ENCODE measurements around the gene CFAP410.

The CFAP410 gene

GRCh38 chr21:44338971-44339910 is at the start of gene CFAP410:
CFAP410 (minus strand) TSS chr21:44339390; CDS start chr21:44339194, 196 bp downstream.
- Mint-ChIP-seq H3K36me3 (peaks cover 13% of the 10 kb centered on the region), H3K9me3 (no peaks in the 10 kb centered on the region), H3K27me3 (no peaks in the 10 kb centered on the region), H3K4me1 (peaks cover 35% of the 10 kb centered on the region), H3K27ac (peak within 1 kb of the TSS; percentile 100), H3K4me3 (peak within 1 kb of the TSS; percentile 97)
- peak; percentile 96 for ATAC-seq

GRCh38 chr21:44384968-44385367 is 45.8 kb upstream of the CFAP410 start:
- no peak overlapping the region for H3K4me3 Mint-ChIP-seq
- peaks cover 20% of the 10 kb centered on the region for H3K9me3 Mint-ChIP-seq
- H3K36me3 Mint-ChIP-seq, result peaks cover 41% of the 10 kb centered on the region
- ATAC-seq, result no peak
- H3K27me3 Mint-ChIP-seq, result no peaks in the 10 kb centered on the region
- H3K27ac Mint-ChIP-seq, result no peak overlapping the region
- no peaks in the 10 kb centered on the region for H3K4me1 Mint-ChIP-seq

DNA sequence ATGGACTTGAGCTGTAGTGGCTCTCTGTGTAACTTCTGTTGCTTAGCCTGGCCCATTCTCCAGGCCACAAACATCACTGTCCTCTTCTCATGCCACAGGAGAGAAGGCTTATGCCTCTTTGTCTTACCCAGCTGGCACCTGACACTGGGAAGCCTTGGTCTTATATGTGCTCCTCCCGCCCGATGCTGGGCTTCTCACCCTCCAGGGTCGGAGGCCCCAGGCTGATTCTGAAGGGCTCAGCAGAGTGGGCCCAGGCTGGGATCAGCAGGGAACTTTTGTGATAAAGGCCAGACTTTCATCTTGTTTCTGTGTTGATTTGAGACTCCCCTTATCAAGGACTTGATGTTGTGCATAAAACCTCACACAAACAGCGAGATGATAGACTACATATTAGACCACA is 44.0 kb upstream of the CFAP410 start:
- H3K4me3 Mint-ChIP-seq, result no peak overlapping the region
- H3K4me1 Mint-ChIP-seq, result no peaks in the 10 kb centered on the region
- H3K27ac Mint-ChIP-seq, result no peak overlapping the region
- H3K9me3 Mint-ChIP-seq, result peaks cover 20% of the 10 kb centered on the region
- peaks cover 41% of the 10 kb centered on the region for H3K36me3 Mint-ChIP-seq
- ATAC-seq, result no peak
- H3K27me3 Mint-ChIP-seq, result no peaks in the 10 kb centered on the region

- H3K4me1 Mint-ChIP-seq, result no peaks in the 10 kb centered on the region
- H3K9me3 Mint-ChIP-seq, result peaks cover 20% of the 10 kb centered on the region
- no peaks in the 10 kb centered on the region for H3K27me3 Mint-ChIP-seq
- no peak for ATAC-seq
- no peak overlapping the region for H3K4me3 Mint-ChIP-seq
- H3K27ac Mint-ChIP-seq, result no peak overlapping the region
- H3K36me3 Mint-ChIP-seq, result peaks cover 41% of the 10 kb centered on the region
These were observed 43.3 kb upstream of the CFAP410 start for GRCh38 chr21:44382536-44382935.

- H3K36me3 Mint-ChIP-seq, result peaks cover 41% of the 10 kb centered on the region
- H3K4me1 Mint-ChIP-seq, result peaks cover 3% of the 10 kb centered on the region
- H3K27ac Mint-ChIP-seq, result no peak overlapping the region
- peaks cover 20% of the 10 kb centered on the region for H3K9me3 Mint-ChIP-seq
- no peak overlapping the region for H3K4me3 Mint-ChIP-seq
- ATAC-seq, result no peak
- no peaks in the 10 kb centered on the region for H3K27me3 Mint-ChIP-seq
These were observed 42.7 kb upstream of the CFAP410 start for GRCh38 chr21:44381874-44382273.

- Mint-ChIP-seq H3K4me1 (peaks cover 9% of the 10 kb centered on the region), H3K27me3 (no peaks in the 10 kb centered on the region), H3K4me3 (no peak overlapping the region), H3K36me3 (peaks cover 41% of the 10 kb centered on the region), H3K27ac (no peak overlapping the region), H3K9me3 (peaks cover 20% of the 10 kb centered on the region)
- no peak for ATAC-seq
These were observed 41.7 kb upstream of the CFAP410 start for GRCh38 chr21:44380876-44381275.

DNA sequence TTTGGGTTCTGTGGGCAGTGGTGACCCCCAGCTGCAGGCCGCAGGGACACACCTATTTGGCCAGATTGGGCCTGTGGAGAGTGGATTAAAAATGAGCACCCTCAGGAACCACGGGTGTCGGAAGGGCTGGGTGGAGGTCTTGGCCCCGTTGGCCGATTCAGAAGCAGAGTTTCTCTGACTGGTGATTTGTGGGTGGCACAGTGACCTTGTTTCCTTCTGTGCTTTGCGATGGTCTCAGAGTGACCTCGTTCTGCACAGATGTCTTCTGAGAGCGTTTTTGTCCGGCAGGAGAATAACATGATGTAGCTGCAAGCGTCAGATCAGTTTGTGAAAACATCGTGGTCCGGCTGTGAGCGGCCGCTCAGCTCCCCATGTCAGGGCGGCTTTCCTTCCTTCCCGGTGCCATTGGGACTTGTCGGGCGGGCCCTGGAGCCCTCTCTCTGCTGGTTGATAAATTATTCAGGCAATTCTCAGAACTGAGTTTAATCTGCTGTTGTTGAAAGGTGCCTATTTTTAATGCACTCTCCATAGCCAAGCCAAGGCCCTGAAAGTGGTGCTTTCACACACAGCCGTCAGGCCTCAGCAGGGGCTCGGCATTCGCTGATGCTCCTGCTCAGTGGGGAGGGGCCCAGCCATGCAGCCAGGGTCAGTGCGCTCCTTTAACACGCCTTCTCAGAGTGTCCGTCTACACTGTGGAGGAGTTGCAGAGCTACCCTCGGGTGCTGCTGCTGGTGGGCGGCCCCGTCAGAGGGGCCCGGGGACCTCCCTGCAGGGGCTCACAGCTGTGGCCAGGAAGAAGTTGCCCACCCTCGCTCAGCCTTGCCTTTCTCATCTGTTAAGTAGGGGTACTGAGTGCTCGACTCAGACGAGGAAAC is 41.0 kb upstream of the CFAP410 start:
- no peak overlapping the region for H3K4me3 Mint-ChIP-seq
- peaks cover 16% of the 10 kb centered on the region for H3K9me3 Mint-ChIP-seq
- H3K27me3 Mint-ChIP-seq, result no peaks in the 10 kb centered on the region
- no peak overlapping the region for H3K27ac Mint-ChIP-seq
- no peak for ATAC-seq
- H3K4me1 Mint-ChIP-seq, result peaks cover 16% of the 10 kb centered on the region
- H3K36me3 Mint-ChIP-seq, result peaks cover 40% of the 10 kb centered on the region

DNA sequence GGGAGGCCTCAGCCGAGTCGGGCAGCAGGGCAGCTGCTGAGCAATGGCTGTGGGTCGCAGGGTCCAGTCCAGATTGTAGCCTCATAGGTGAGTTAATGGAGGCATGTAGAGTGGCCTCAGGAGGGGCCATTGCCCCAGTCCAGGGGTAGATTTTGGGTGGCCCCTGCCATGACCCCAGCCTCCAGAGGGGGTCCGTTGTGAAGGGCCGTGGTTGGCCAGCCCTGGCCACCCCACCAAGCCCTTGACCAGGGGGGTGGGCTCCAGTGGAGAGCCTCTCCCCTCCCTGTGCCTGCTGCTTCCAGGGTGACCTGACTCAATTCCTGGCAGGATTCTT is 40.3 kb upstream of the CFAP410 start:
- no peak overlapping the region for H3K4me3 Mint-ChIP-seq
- no peak overlapping the region for H3K27ac Mint-ChIP-seq
- no peaks in the 10 kb centered on the region for H3K27me3 Mint-ChIP-seq
- H3K4me1 Mint-ChIP-seq, result peaks cover 22% of the 10 kb centered on the region
- ATAC-seq, result no peak
- peaks cover 19% of the 10 kb centered on the region for H3K9me3 Mint-ChIP-seq
- peaks cover 38% of the 10 kb centered on the region for H3K36me3 Mint-ChIP-seq

GRCh38 chr21:44378646-44379514 is 39.7 kb upstream of the CFAP410 start:
- H3K9me3 Mint-ChIP-seq, result peaks cover 16% of the 10 kb centered on the region
- H3K4me3 Mint-ChIP-seq, result no peak overlapping the region
- H3K27ac Mint-ChIP-seq, result no peak overlapping the region
- H3K27me3 Mint-ChIP-seq, result no peaks in the 10 kb centered on the region
- H3K36me3 Mint-ChIP-seq, result peaks cover 32% of the 10 kb centered on the region
- peaks cover 22% of the 10 kb centered on the region for H3K4me1 Mint-ChIP-seq
- no peak for ATAC-seq

- Mint-ChIP-seq H3K4me3 (no peak overlapping the region), H3K4me1 (peaks cover 22% of the 10 kb centered on the region), H3K9me3 (peaks cover 12% of the 10 kb centered on the region), H3K27ac (no peak overlapping the region), H3K27me3 (no peaks in the 10 kb centered on the region), H3K36me3 (peaks cover 24% of the 10 kb centered on the region)
- ATAC-seq, result no peak
These were observed 38.9 kb upstream of the CFAP410 start for GRCh38 chr21:44377922-44378645.

DNA sequence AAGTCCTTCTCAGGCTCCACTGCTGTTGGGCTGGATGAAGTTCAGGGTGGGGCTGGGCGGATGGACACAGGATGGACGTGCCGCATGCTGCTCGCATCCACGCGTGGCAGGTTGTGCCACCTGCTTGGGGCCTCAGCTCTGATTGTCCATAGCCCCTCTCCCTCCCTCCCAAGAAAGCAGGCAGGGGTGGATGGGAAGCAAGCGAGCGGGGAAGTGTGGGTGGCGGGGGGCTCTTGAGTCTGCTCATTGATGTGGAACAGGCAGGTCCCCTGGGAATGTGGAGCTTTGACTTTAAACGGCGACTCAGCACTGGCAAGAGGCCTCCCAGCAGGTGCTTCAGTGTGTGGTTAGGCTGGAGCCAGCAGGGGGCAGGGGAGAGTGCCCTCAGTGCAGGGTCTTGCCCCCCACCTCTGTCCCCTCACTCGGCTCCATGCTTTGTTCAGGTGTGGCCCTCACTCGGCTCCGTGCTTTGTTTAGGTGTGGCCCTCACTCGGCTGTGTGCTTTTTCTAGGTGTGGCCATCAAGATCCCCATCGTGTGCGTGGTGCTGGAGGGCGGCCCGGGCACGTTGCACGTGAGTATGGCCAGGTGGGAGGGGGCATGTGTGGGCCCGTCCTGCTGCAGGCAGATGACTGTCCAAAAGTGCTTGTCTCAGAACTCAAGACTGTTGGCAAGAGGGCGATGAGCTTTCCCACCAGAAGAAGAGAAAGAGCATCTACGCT is 38.2 kb upstream of the CFAP410 start:
- Mint-ChIP-seq H3K27me3 (no peaks in the 10 kb centered on the region), H3K4me3 (no peak overlapping the region), H3K27ac (no peak overlapping the region), H3K36me3 (peaks cover 16% of the 10 kb centered on the region), H3K9me3 (peaks cover 12% of the 10 kb centered on the region), H3K4me1 (peaks cover 22% of the 10 kb centered on the region)
- no peak for ATAC-seq

GRCh38 chr21:44376606-44377005 is 37.4 kb upstream of the CFAP410 start:
- Mint-ChIP-seq H3K27ac (no peak overlapping the region), H3K4me1 (peaks cover 22% of the 10 kb centered on the region), H3K36me3 (peaks cover 14% of the 10 kb centered on the region), H3K27me3 (no peaks in the 10 kb centered on the region), H3K9me3 (peaks cover 7% of the 10 kb centered on the region), H3K4me3 (no peak overlapping the region)
- ATAC-seq, result no peak

GRCh38 chr21:44375761-44376241 is 36.6 kb upstream of the CFAP410 start:
- Mint-ChIP-seq H3K36me3 (peaks cover 18% of the 10 kb centered on the region), H3K4me1 (peaks cover 22% of the 10 kb centered on the region), H3K9me3 (peaks cover 6% of the 10 kb centered on the region), H3K4me3 (no peak overlapping the region), H3K27me3 (no peaks in the 10 kb centered on the region), H3K27ac (peak overlapping the region; percentile 9)
- no peak for ATAC-seq

GRCh38 chr21:44375281-44375651 is 36.1 kb upstream of the CFAP410 start:
- no peaks in the 10 kb centered on the region for H3K27me3 Mint-ChIP-seq
- peak overlapping the region; percentile 9 for H3K27ac Mint-ChIP-seq
- peaks cover 22% of the 10 kb centered on the region for H3K4me1 Mint-ChIP-seq
- H3K36me3 Mint-ChIP-seq, result peaks cover 18% of the 10 kb centered on the region
- H3K9me3 Mint-ChIP-seq, result peaks cover 6% of the 10 kb centered on the region
- no peak overlapping the region for H3K4me3 Mint-ChIP-seq
- ATAC-seq, result peak; percentile 67

Data from stimulated activated memory B cell treated with anti-CD40 and anti-IgM and Interleukin-4, amounts not matched to agents 10 μg/mL and 1 μg/mL and 100 μg/mL, for 72 hours (primary cell).